HEK293 (cell line): Measurements from ENCODE around the gene SPTY2D1.

Source experiments
- CTCF ChIA-PET: fragments of 350-600 bp; formaldehyde crosslinking; extraction: SDS; loops from one replicate; lab custom pipeline; 2021; ENCODE audit warnings: antibody characterized with exemption; lab: Yijun Ruan, JAX
- POLR2A ChIA-PET: fragments of 300-600 bp; formaldehyde crosslinking; extraction: SDS; loops from one replicate; lab custom pipeline; 2020; ENCODE audit warnings: antibody characterized with exemption, inconsistent platforms; lab: Yijun Ruan, JAX
- H3K27ac ChIP-seq: fragments of 200-500 bp; sonication (Bioruptor generic); 2 replicates; pipeline ENCODE4 v1.5.1; 2014; ENCODE audit warnings: low read depth, low read length, control low read depth, inconsistent platforms; ENCODE audit errors: extremely low read depth
- H3K36me3 ChIP-seq, 2 experiments: fragments of 200-500 bp in 1 of 2; sonication (Bioruptor generic) in 1 of 2; 1 replicate in 1 of 2; 2 replicates in 1 of 2; pipeline ENCODE4 v1.5.1; 2014 to 2017; ENCODE audit warnings: inconsistent platforms in 2 of 2, low read length in 2 of 2; ENCODE audit not compliant: control insufficient read depth in 2 of 2, insufficient read depth in 1 of 2
- H3K4me1 ChIP-seq: fragments of 200-500 bp; sonication (Bioruptor generic); 2 replicates; pipeline ENCODE4 v1.5.1; 2014; ENCODE audit warnings: mild to moderate bottlenecking, low read length, inconsistent platforms; ENCODE audit not compliant: control insufficient read depth, insufficient read depth
- H3K4me3 ChIP-seq: 2 replicates; pipeline ENCODE4 v1.5.1; 2011; ENCODE audit warnings: low read depth, mild to moderate bottlenecking, control low read depth, low read length, moderate library complexity
- H3K9me3 ChIP-seq: fragments of 200-500 bp; sonication (Bioruptor generic); 2 replicates; pipeline ENCODE4 v1.5.1; 2014; ENCODE audit warnings: low read depth, low read length, inconsistent platforms; ENCODE audit not compliant: control insufficient read depth, insufficient read depth
- KLF8 ChIP-seq: fragments of 450-650 bp; formaldehyde crosslinking; IDR thresholded peaks from 2 replicates; pipeline ENCODE4 v1.5.1; 2016; ENCODE audit warnings: missing biosample characterization, missing genetic modification characterization
- REPIN1 ChIP-seq: fragments of 450-650 bp; formaldehyde crosslinking; IDR thresholded peaks from 2 replicates; pipeline ENCODE4 v1.5.1; 2017; ENCODE audit warnings: missing biosample characterization, missing genetic modification characterization, low read depth
- SALL2 ChIP-seq: fragments of 450-650 bp; formaldehyde crosslinking; IDR thresholded peaks from 2 replicates; pipeline ENCODE4 v1.5.0; 2017; ENCODE audit warnings: missing biosample characterization, mild to moderate bottlenecking, missing genetic modification characterization, borderline replicate concordance
- TCF7L2 ChIP-seq: IDR thresholded peaks from 2 replicates; pipeline ENCODE4 v1.6.1; 2011; ENCODE audit warnings: low read depth, mild to moderate bottlenecking, inconsistent platforms, low read length, moderate library complexity, borderline replicate concordance
- ZNF157 ChIP-seq: fragments of 450-650 bp; formaldehyde crosslinking; IDR thresholded peaks from 2 replicates; pipeline ENCODE4 v1.5.1; 2016; ENCODE audit warnings: missing biosample characterization, missing genetic modification characterization
- ZNF169 ChIP-seq: fragments of 450-650 bp; formaldehyde crosslinking; IDR thresholded peaks from 2 replicates; pipeline ENCODE4 v1.5.1; 2016; ENCODE audit warnings: missing biosample characterization, missing genetic modification characterization
- ZNF174 ChIP-seq: fragments of 450-650 bp; formaldehyde crosslinking; IDR thresholded peaks from 2 replicates; pipeline ENCODE4 v1.5.0; 2017; ENCODE audit warnings: missing biosample characterization, mild to moderate bottlenecking, missing genetic modification characterization
- ZNF214 ChIP-seq: fragments of 450-650 bp; formaldehyde crosslinking; IDR thresholded peaks from 2 replicates; pipeline ENCODE4 v1.5.1; 2017; ENCODE audit warnings: missing biosample characterization, mild to moderate bottlenecking, missing genetic modification characterization, borderline replicate concordance
- ZNF280D ChIP-seq: fragments of 450-650 bp; formaldehyde crosslinking; IDR thresholded peaks from 2 replicates; pipeline ENCODE4 v1.5.1; 2016; ENCODE audit warnings: missing biosample characterization, missing genetic modification characterization
- ZNF302 ChIP-seq: fragments of 450-650 bp; formaldehyde crosslinking; IDR thresholded peaks from 2 replicates; pipeline ENCODE4 v1.5.1; 2016; ENCODE audit warnings: missing biosample characterization, missing genetic modification characterization, low read depth
- ZNF37A ChIP-seq: fragments of 450-650 bp; IDR thresholded peaks from 2 replicates; pipeline ENCODE4 v1.5.1; 2018; ENCODE audit warnings: missing biosample characterization, missing genetic modification characterization
- ZNF398 ChIP-seq: fragments of 450-650 bp; formaldehyde crosslinking; IDR thresholded peaks from 2 replicates; pipeline ENCODE4 v1.5.1; 2017; ENCODE audit warnings: missing biosample characterization, missing genetic modification characterization
- ZNF423 ChIP-seq: fragments of 450-650 bp; formaldehyde crosslinking; IDR thresholded peaks from 2 replicates; pipeline ENCODE4 v1.5.1; 2016; ENCODE audit warnings: missing biosample characterization, missing genetic modification characterization
- ZNF513 ChIP-seq: fragments of 450-650 bp; IDR thresholded peaks from 2 replicates; pipeline ENCODE4 v1.5.1; 2018; ENCODE audit warnings: missing biosample characterization, missing genetic modification characterization
- ZNF558 ChIP-seq: fragments of 450-650 bp; formaldehyde crosslinking; IDR thresholded peaks from 2 replicates; pipeline ENCODE4 v1.5.1; 2016; ENCODE audit warnings: missing biosample characterization, missing genetic modification characterization
- ZNF560 ChIP-seq: fragments of 450-650 bp; formaldehyde crosslinking; IDR thresholded peaks from 2 replicates; pipeline ENCODE4 v1.5.1; 2017; ENCODE audit warnings: missing biosample characterization, missing genetic modification characterization, borderline replicate concordance
- ZNF571 ChIP-seq: fragments of 450-650 bp; formaldehyde crosslinking; IDR thresholded peaks from 2 replicates; pipeline ENCODE4 v1.5.0; 2017; ENCODE audit warnings: missing biosample characterization, missing genetic modification characterization
- ZNF639 ChIP-seq: fragments of 450-650 bp; formaldehyde crosslinking; IDR thresholded peaks from 2 replicates; pipeline ENCODE4 v1.5.1; 2016; ENCODE audit warnings: missing biosample characterization, missing genetic modification characterization
- ZNF701 ChIP-seq: fragments of 450-650 bp; formaldehyde crosslinking; IDR thresholded peaks from 2 replicates; pipeline ENCODE4 v1.5.1; 2016; ENCODE audit warnings: missing biosample characterization, missing genetic modification characterization
- ZNF747 ChIP-seq: fragments of 450-650 bp; formaldehyde crosslinking; IDR thresholded peaks from 2 replicates; pipeline ENCODE4 v1.5.1; 2016; ENCODE audit warnings: missing biosample characterization, missing genetic modification characterization
- ZNF768 ChIP-seq: fragments of 450-650 bp; formaldehyde crosslinking; IDR thresholded peaks from 2 replicates; pipeline ENCODE4 v1.5.1; 2018; ENCODE audit warnings: missing biosample characterization, mild to moderate bottlenecking, missing genetic modification characterization
- ZNF830 ChIP-seq: fragments of 450-650 bp; IDR thresholded peaks from 2 replicates; pipeline ENCODE4 v1.5.0; 2018; ENCODE audit warnings: missing biosample characterization, missing genetic modification characterization, low read depth, mild to moderate bottlenecking, moderate library complexity
- ZSCAN23 ChIP-seq: fragments of 450-650 bp; formaldehyde crosslinking; IDR thresholded peaks from 2 replicates; pipeline ENCODE4 v1.5.1; 2016; ENCODE audit warnings: missing biosample characterization, missing genetic modification characterization

The SPTY2D1 gene

GRCh38 chr11:18590571-18590970, 43.6 kb downstream of the SPTY2D1 start:
- no peaks in the 10 kb centered on the region for H3K4me1 ChIP-seq
- peaks cover 0 to 3% of the 10 kb centered on the region in 2 experiments; a peak in 1 of 3 replicates for H3K36me3 ChIP-seq
- H3K9me3 ChIP-seq: no peaks in the 10 kb centered on the region
- CTCF ChIA-PET: no interaction called here
- TF ChIP-seq ZNF423 (tag by site-specific recombination) (no peak), ZNF214 (tag by site-specific recombination) (no peak), ZNF174 (tag by site-specific recombination) (no peak), ZNF157 (tag by site-specific recombination) (no peak), ZNF513 (tag by site-specific recombination) (no peak), ZNF768 (tag by site-specific recombination) (no peak), ZNF302 (no peak), ZNF398 (tag by site-specific recombination) (no peak), TCF7L2 (no peak), ZNF280D (tag by site-specific recombination) (no peak), ZNF830 (tag by site-specific recombination) (no peak), ZNF701 (no peak), ZNF560 (no peak), ZNF558 (no peak), ZNF747 (tag by site-specific recombination) (no peak), ZNF37A (tag by site-specific recombination) (no peak), ZNF169 (tag by site-specific recombination) (no peak), SALL2 (tag by site-specific recombination) (no peak)
- TF ChIP-seq, all 188 proteins: peak for 0
- POLR2A ChIA-PET: interaction anchor here (0.8 to 1.3 kb wide), 3 partner anchors 11 to 44 kb away, joined by 3 to 5 read pairs (median 4); no protein-coding TSS in a partner anchor
- Histone ChIP-seq H3K4me3 (no peak overlapping the region), H3K27ac (no peak overlapping the region)

- peak within 1 kb of the TSS; percentile 35 for H3K27ac ChIP-seq
- POLR2A ChIA-PET: interaction anchor here (0.5 to 1.6 kb wide), 8 partner anchors 9 to 118 kb away, joined by 3 to 5 read pairs (median 3); partner anchors contain the start of gene SPTY2D1
- CTCF ChIA-PET: interaction anchor here (0.7 to 0.9 kb wide), 2 partner anchors 9 to 217 kb away, joined by 3 to 4 read pairs; no protein-coding TSS in a partner anchor
- TF ChIP-seq ZNF571 (tag by site-specific recombination) (no peak), REPIN1 (no peak), KLF8 (tag by site-specific recombination) (peak; percentile 78), ZNF639 (tag by site-specific recombination) (no peak), ZSCAN23 (tag by site-specific recombination) (no peak)
Measured at GRCh38 chr11:18588297-18589252, 45.6 kb downstream of the SPTY2D1 start, which contains the start of gene UEVLD. TSS of gene UEVLD (minus strand) at chr11:18588734. CDS start at chr11:18588654, 80 bp downstream.

More at GRCh38 chr11:18588297-18589252, 45.6 kb downstream of the SPTY2D1 start, which contains the start of gene UEVLD:
- H3K9me3 ChIP-seq: no peaks in the 10 kb centered on the region
- no peaks in the 10 kb centered on the region for H3K4me1 ChIP-seq
- peak within 1 kb of the TSS; percentile 99 for H3K4me3 ChIP-seq
- no peaks in the 10 kb centered on the region for H3K36me3 ChIP-seq
